Endothelial cell (in vitro differentiated cells): ENCODE measurements around the gene FOXN4. TPM values are rescaled to one million over a fixed set of nuclear protein-coding genes. Genes with fewer than 3 reads are reported as not detected.

Source experiments
- DNase-seq: peaks from one replicate; pipeline ENCODE4 v3.0.0; 2021; ENCODE audit warnings: low spot score
- H3K27ac Mint-ChIP-seq: one replicate; pipeline ENCODE4 v1.8.0; 2021; ENCODE audit warnings: mixed read lengths, inconsistent platforms; ENCODE audit not compliant: unreplicated experiment
- H3K27me3 Mint-ChIP-seq: one replicate; pipeline ENCODE4 v1.8.0; 2021; ENCODE audit warnings: mild to moderate bottlenecking, moderate library complexity, mixed read lengths, inconsistent platforms; ENCODE audit not compliant: unreplicated experiment
- H3K36me3 Mint-ChIP-seq: one replicate; pipeline ENCODE4 v1.8.0; 2021; ENCODE audit warnings: mild to moderate bottlenecking, low read depth, mixed read lengths, inconsistent platforms; ENCODE audit not compliant: unreplicated experiment
- H3K4me1 Mint-ChIP-seq: one replicate; pipeline ENCODE4 v1.8.0; 2021; ENCODE audit warnings: mild to moderate bottlenecking, mixed read lengths, inconsistent platforms; ENCODE audit not compliant: unreplicated experiment
- H3K4me3 Mint-ChIP-seq: one replicate; pipeline ENCODE4 v1.8.0; 2021; ENCODE audit warnings: mild to moderate bottlenecking, mixed read lengths, inconsistent platforms; ENCODE audit not compliant: unreplicated experiment
- H3K9me3 Mint-ChIP-seq: one replicate; pipeline ENCODE4 v1.8.0; 2021; ENCODE audit warnings: mixed read lengths, inconsistent platforms; ENCODE audit not compliant: unreplicated experiment
- long read RNA-seq: library from polyadenylated mRNA; unstranded; transcript quantifications from one replicate; pipeline ENCODE4 v2.0.0, GENCODE V29; 2020; ENCODE audit not compliant: unreplicated experiment
- total RNA-seq: library from RNA; stranded (reverse); fragmentation: NEBNext Ultra II Directional; extraction: Animal tissue kit (Norgen Biotek cat#: 25700); gene quantifications from one replicate; pipeline ENCODE4 v1.2.1, GENCODE V29; 2021; ENCODE audit not compliant: unreplicated experiment
- TF ChIP-seq, protein P1 (sequence below): fragments of 200-600 bp; sonication (generic); IDR thresholded peaks from one replicate; pipeline ENCODE4 v1.5.0; 2021; ENCODE audit warnings: antibody characterized with exemption; ENCODE audit not compliant: unreplicated experiment

FOXN4 gene, protein sequence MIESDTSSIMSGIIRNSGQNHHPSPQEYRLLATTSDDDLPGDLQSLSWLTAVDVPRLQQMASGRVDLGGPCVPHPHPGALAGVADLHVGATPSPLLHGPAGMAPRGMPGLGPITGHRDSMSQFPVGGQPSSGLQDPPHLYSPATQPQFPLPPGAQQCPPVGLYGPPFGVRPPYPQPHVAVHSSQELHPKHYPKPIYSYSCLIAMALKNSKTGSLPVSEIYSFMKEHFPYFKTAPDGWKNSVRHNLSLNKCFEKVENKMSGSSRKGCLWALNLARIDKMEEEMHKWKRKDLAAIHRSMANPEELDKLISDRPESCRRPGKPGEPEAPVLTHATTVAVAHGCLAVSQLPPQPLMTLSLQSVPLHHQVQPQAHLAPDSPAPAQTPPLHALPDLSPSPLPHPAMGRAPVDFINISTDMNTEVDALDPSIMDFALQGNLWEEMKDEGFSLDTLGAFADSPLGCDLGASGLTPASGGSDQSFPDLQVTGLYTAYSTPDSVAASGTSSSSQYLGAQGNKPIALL
- total RNA-seq, result not detected
- long read RNA-seq, result 0 reads

- H3K9me3 Mint-ChIP-seq, result no peaks in the 10 kb centered on the region
- peaks cover 6% of the 10 kb centered on the region for H3K4me1 Mint-ChIP-seq
- peaks cover 15% of the 10 kb centered on the region for H3K27me3 Mint-ChIP-seq
- H3K27ac Mint-ChIP-seq, result no peak within 1 kb of the TSS
- peak; percentile 44 for DNase-seq
- H3K36me3 Mint-ChIP-seq, result peaks cover 4% of the 10 kb centered on the region
- H3K4me3 Mint-ChIP-seq, result peak within 1 kb of the TSS; percentile 92
- TF ChIP-seq, protein P1, sequence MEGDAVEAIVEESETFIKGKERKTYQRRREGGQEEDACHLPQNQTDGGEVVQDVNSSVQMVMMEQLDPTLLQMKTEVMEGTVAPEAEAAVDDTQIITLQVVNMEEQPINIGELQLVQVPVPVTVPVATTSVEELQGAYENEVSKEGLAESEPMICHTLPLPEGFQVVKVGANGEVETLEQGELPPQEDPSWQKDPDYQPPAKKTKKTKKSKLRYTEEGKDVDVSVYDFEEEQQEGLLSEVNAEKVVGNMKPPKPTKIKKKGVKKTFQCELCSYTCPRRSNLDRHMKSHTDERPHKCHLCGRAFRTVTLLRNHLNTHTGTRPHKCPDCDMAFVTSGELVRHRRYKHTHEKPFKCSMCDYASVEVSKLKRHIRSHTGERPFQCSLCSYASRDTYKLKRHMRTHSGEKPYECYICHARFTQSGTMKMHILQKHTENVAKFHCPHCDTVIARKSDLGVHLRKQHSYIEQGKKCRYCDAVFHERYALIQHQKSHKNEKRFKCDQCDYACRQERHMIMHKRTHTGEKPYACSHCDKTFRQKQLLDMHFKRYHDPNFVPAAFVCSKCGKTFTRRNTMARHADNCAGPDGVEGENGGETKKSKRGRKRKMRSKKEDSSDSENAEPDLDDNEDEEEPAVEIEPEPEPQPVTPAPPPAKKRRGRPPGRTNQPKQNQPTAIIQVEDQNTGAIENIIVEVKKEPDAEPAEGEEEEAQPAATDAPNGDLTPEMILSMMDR, result no peak
These were observed at the start of gene FOXN4 for GRCh38 chr12:109308534-109309380. TSS of gene FOXN4 (minus strand) at chr12:109309284. CDS start at chr12:109308321, 963 bp downstream.

GRCh38 chr12:109358154-109358869 lies 49.2 kb upstream of the FOXN4 start:
- H3K4me1 Mint-ChIP-seq, result no peaks in the 10 kb centered on the region
- H3K9me3 Mint-ChIP-seq, result no peaks in the 10 kb centered on the region
- no peaks in the 10 kb centered on the region for H3K36me3 Mint-ChIP-seq
- H3K27me3 Mint-ChIP-seq, result no peaks in the 10 kb centered on the region
- no peak overlapping the region for H3K27ac Mint-ChIP-seq
- TF ChIP-seq, protein P1, result no peak
- DNase-seq, result no peak
- H3K4me3 Mint-ChIP-seq, result no peak overlapping the region

DNA sequence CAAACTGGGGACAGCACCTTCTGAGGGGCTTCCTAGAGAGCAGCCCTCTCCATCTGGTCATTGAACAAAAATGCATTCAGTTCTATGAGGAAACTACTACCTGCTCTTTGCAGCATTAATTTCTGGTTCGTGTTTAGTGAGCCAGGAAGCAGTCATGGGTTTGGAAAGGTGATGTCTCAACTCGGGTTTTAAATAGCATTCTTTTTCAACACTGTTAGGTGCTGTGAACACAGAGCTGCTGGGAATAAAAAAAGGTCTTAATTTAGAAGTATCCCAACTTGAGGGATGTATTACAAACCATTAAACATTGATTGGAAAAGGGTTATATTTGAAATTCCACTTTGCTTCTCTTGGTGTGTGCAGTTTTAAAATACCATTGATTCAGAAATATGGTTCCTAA lies 47.9 kb upstream of the FOXN4 start:
- no peaks in the 10 kb centered on the region for H3K9me3 Mint-ChIP-seq
- no peaks in the 10 kb centered on the region for H3K4me1 Mint-ChIP-seq
- no peak overlapping the region for H3K27ac Mint-ChIP-seq
- no peaks in the 10 kb centered on the region for H3K27me3 Mint-ChIP-seq
- TF ChIP-seq, protein P1, result no peak
- no peak overlapping the region for H3K4me3 Mint-ChIP-seq
- H3K36me3 Mint-ChIP-seq, result no peaks in the 10 kb centered on the region
- no peak for DNase-seq

GRCh38 chr12:109356577-109356976 lies 47.5 kb upstream of the FOXN4 start:
- TF ChIP-seq, protein P1, result no peak
- DNase-seq, result no peak
- Mint-ChIP-seq H3K36me3 (no peaks in the 10 kb centered on the region), H3K27me3 (no peaks in the 10 kb centered on the region), H3K4me3 (no peak overlapping the region), H3K4me1 (no peaks in the 10 kb centered on the region), H3K27ac (no peak overlapping the region), H3K9me3 (no peaks in the 10 kb centered on the region)
